Neutrophil (primary cell): Measurements from ENCODE around the gene LHX1.
A peak's percentile ranks its signal among the peaks of the same experiment; 100 is the strongest.

Experiments used
- H3K27ac ChIP-seq: fragments of 200-600 bp; sonication (generic); 2 replicates; pipeline ENCODE4 v1.5.1; 2016; ENCODE audit warnings: mild to moderate bottlenecking, moderate library complexity
- H3K27me3 ChIP-seq: fragments of 200-600 bp; sonication (generic); 2 replicates; pipeline ENCODE4 v1.6.0; 2016; ENCODE audit warnings: mild to moderate bottlenecking
- H3K36me3 ChIP-seq: fragments of 200-600 bp; sonication (generic); 2 replicates; pipeline ENCODE4 v1.5.1; 2017
- H3K4me1 ChIP-seq, 2 experiments: fragments of 200-600 bp in 1 of 2; sonication (generic) in 1 of 2; 1 replicate in 1 of 2; 2 replicates in 1 of 2; pipeline versions ENCODE4 v1.5.1 to v1.6.1; 2013 to 2016; ENCODE audit warnings: low read depth in 1 of 2, low read length in 1 of 2, mild to moderate bottlenecking in 1 of 2, moderate library complexity in 1 of 2; ENCODE audit not compliant: control insufficient read depth in 1 of 2, insufficient read depth in 1 of 2
- H3K4me3 ChIP-seq, 2 experiments: fragments of 200-600 bp in 1 of 2; sonication (generic) in 1 of 2; 1 replicate in 1 of 2; 2 replicates in 1 of 2; pipeline ENCODE4 v1.5.1; 2013 to 2016; ENCODE audit warnings: low read depth in 1 of 2, low read length in 1 of 2, mild to moderate bottlenecking in 1 of 2, moderate library complexity in 1 of 2
- H3K9me3 ChIP-seq: fragments of 200-600 bp; sonication (generic); 2 replicates; pipeline ENCODE4 v1.5.1; 2016
- TF ChIP-seq, protein P1 (sequence below): fragments of 200-600 bp; sonication (generic); IDR thresholded peaks from 2 replicates; pipeline ENCODE4 v1.5.1; 2016; ENCODE audit warnings: antibody characterized with exemption

Gene LHX1

DNA sequence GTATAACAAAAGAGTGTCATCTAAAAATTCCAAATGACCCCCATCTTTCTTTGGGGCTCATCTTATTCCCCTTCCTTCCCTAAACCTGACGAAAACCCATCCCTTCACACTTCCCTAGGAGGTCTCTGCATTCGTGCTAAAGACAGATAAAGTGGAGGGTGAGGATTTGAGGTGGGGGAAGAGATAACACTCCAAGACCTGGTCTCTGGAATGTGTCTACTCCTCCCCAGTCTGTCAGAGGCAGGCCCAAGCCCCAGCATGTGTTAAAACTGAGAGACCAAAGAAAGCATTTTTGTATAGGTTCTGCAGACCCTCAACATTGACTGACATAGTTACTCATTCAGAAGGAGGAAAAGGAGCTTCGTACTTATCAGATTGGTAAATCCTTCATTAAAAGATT is 11.0 kb upstream of the LHX1 start:
- Histone ChIP-seq H3K9me3 (no peaks in the 10 kb centered on the region), H3K27ac (no peak overlapping the region), H3K4me1 (peaks cover 8 to 9% of the 10 kb centered on the region in 2 experiments), H3K36me3 (no peaks in the 10 kb centered on the region), H3K4me3 (no peak overlapping the region), H3K27me3 (peaks cover 98% of the 10 kb centered on the region)
- TF ChIP-seq, protein P1, sequence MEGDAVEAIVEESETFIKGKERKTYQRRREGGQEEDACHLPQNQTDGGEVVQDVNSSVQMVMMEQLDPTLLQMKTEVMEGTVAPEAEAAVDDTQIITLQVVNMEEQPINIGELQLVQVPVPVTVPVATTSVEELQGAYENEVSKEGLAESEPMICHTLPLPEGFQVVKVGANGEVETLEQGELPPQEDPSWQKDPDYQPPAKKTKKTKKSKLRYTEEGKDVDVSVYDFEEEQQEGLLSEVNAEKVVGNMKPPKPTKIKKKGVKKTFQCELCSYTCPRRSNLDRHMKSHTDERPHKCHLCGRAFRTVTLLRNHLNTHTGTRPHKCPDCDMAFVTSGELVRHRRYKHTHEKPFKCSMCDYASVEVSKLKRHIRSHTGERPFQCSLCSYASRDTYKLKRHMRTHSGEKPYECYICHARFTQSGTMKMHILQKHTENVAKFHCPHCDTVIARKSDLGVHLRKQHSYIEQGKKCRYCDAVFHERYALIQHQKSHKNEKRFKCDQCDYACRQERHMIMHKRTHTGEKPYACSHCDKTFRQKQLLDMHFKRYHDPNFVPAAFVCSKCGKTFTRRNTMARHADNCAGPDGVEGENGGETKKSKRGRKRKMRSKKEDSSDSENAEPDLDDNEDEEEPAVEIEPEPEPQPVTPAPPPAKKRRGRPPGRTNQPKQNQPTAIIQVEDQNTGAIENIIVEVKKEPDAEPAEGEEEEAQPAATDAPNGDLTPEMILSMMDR: no peak

DNA sequence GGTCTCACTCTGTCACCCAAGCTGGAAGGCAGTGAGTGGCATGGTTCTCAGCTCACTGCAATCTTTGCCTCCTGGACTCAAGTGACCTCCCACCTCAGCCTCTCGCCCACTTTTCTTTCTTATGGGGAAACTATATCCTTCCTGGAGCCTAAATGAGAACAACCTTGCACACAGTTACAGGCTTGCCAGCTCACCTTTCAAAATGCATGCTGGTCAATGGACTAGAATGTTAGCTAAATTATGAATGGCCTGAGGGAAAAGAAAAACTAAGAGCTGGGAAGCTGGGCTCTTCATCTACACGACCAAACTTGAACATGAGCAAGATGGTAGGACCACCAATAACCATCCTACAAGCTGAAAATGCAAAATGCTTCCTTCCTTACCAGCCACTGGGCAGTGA is 10.6 kb upstream of the LHX1 start:
- peaks cover 8 to 9% of the 10 kb centered on the region in 2 experiments for H3K4me1 ChIP-seq
- no peaks in the 10 kb centered on the region for H3K9me3 ChIP-seq
- no peak overlapping the region for H3K27ac ChIP-seq
- no peak overlapping the region for H3K4me3 ChIP-seq
- no peaks in the 10 kb centered on the region for H3K36me3 ChIP-seq
- TF ChIP-seq, protein P1: no peak
- peaks cover 98% of the 10 kb centered on the region for H3K27me3 ChIP-seq

DNA sequence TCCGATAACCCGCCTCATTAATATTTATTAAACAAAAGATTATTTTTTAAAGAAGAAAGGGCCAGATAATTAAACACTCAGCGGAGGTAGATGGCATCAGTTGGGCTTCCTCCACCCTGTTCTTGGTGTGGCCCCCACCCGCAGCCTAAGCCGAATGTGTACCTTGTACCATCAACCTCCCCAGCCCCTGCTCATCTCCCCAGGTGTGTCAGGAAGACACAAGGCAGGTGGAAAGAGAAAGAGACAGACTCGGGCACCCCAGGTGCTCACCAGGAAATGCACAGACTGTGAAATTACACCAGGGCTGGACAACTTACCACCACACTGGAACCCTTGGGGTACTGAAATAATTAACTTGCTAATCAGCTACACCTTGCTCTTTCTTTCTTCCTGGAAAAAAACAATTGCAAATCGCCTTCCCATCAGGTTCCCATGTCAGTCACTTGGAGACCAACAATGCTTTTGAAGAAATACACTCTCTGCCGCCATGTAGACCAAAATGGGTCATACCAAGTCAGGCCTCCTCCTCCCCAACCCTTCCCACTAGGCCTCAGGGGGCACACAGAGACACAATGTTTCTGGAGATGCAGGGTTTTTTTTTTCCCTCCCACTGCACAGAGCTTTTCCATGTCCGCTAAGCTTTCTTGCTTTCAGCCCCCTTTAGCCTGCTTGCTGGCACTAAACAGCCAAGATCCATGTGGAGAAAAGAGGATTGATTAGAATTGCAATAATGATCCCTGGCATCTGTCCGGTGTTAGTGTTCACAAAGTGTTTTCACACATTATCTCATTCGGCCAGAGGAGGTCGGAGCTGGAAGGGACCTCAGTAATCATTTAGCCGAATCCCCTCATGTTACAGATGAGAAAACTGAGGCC is 8.6 kb upstream of the LHX1 start:
- H3K9me3 ChIP-seq: no peaks in the 10 kb centered on the region
- H3K4me3 ChIP-seq: peak overlapping the region; percentile 27 to 43
- no peak overlapping the region for H3K27ac ChIP-seq
- no peaks in the 10 kb centered on the region for H3K36me3 ChIP-seq
- TF ChIP-seq, protein P1: no peak
- peaks cover 8 to 24% of the 10 kb centered on the region in 2 experiments for H3K4me1 ChIP-seq
- peaks cover 98% of the 10 kb centered on the region for H3K27me3 ChIP-seq

DNA sequence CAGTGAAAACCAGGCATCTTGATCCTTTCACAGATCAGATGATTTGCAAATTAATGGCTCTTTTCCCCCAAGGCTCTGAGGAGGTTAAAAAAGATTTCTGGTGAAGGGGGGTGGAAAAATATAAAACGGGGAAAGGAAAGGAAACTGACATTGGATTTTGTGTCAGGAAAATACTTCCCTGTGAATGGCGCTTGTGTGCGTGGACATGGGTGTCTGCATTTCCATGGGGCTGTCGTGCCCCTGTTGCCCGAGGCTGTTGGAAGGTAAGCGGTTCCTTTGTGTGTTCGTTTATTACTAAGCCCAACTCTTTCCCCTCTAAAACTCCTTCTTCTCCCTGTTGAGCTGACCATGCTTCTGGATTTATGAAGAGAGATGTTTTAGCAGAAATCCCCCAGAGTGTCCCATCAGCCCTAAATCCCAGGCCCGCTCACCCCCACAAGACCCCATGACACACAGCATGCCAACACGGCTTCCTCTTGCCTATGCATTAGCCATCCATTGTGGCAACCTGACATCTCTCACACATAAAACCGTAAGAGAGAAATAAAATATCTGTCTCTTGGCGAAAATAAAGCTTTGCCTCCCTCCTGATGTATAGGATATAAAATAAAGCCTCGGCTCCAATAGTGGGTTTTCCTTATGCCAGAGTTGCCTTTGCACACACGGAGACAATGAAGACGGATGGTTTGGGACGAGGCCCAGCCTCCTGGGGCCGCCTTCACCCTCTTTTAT is 7.3 kb upstream of the LHX1 start:
- peaks cover 100% of the 10 kb centered on the region for H3K27me3 ChIP-seq
- TF ChIP-seq, protein P1: no peak

DNA sequence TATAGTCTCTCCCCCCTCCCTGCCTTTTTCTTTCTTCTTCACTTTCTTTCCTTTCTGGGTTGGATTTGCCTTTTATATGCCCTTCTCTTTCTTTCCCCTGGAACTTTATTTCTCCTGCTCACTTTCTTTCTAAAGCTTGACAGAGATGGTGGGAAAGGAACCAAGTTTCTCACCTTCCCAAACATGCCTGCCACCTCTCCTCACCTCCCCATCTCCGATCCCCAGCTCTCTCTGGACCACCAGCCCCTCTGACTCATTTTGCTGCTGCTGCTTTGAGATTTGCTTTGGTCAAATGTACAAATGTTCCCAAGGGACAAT is 6.7 kb upstream of the LHX1 start:
- H3K4me1 ChIP-seq: peaks cover 19 to 41% of the 10 kb centered on the region in 2 experiments
- no peak overlapping the region for H3K27ac ChIP-seq
- H3K9me3 ChIP-seq: no peaks in the 10 kb centered on the region
- peaks cover 100% of the 10 kb centered on the region for H3K27me3 ChIP-seq
- H3K36me3 ChIP-seq: no peaks in the 10 kb centered on the region
- TF ChIP-seq, protein P1: no peak
- no peak overlapping the region for H3K4me3 ChIP-seq

More for the DNA sequence above, 7.3 kb upstream of the LHX1 start:
- H3K36me3 ChIP-seq: no peaks in the 10 kb centered on the region
- no peak overlapping the region for H3K4me3 ChIP-seq
- no peaks in the 10 kb centered on the region for H3K9me3 ChIP-seq
- H3K27ac ChIP-seq: no peak overlapping the region
- peaks cover 15 to 36% of the 10 kb centered on the region in 2 experiments for H3K4me1 ChIP-seq
